ENCODE measurements around the gene RHOU.

- no peak for TF ChIP-seq POLR2AphosphoS5 (IDR thresholded peaks at IDR 0.05; ENCODE audit: low read length)
- no peak for TF ChIP-seq RCOR1 (conservative IDR thresholded peaks at IDR 0.05; ENCODE audit: low read depth, low read length)
- no peak for TF ChIP-seq CTCF (IDR thresholded peaks at IDR 0.05 in 2 of 3, conservative IDR thresholded peaks at IDR 0.05 in 1 of 3; ENCODE audit: control insufficient read depth in 2 of 3, extremely low read depth in 1 of 3, insufficient read depth in 1 of 3, low read depth in 3 of 3, low read length in 3 of 3)
- TF ChIP-seq EGR1 (IDR thresholded peaks at IDR 0.05; ENCODE audit: borderline replicate concordance in 1 of 2, low read depth in 2 of 2, low read length in 2 of 2): no peak
- no peak for TF ChIP-seq POLR2AphosphoS2 (IDR thresholded peaks at IDR 0.05; ENCODE audit: low read depth, low read length)
- no peak for TF ChIP-seq RAD21 (IDR thresholded peaks at IDR 0.05; ENCODE audit: insufficient read depth, low read depth, low read length)
- TF ChIP-seq HCFC1 (IDR thresholded peaks at IDR 0.05; ENCODE audit: low read length): no peak
Observed at GRCh38 chr1:228782662-228783417, 47.6 kb downstream of the RHOU start.

All from GM12878 (cell line).